ENCODE results near the gene TMEM212. TPM values are rescaled to one million over a fixed set of nuclear protein-coding genes. Genes with fewer than 3 reads are reported as not detected.

The TMEM212 gene
- total RNA-seq, 4 donors from 2014 or later, result not detected

GRCh38 chr3:171825222-171825828 lies 17.8 kb upstream of the TMEM212 start:
- Histone ChIP-seq H3K27me3 (no peaks in the 10 kb centered on the region), H3K9me3 (no peaks in the 10 kb centered on the region), H3K27ac (peak overlapping the region; percentile 45 to 73 (median 60)), H3K4me3 (no peak overlapping the region), H3K4me1 (peaks cover 3 to 13% of the 10 kb centered on the region in 2 donors), H3K36me3 (no peaks in the 10 kb centered on the region)
- in situ Hi-C loops (cut with MboI; ENCODE audit: low sequenced_read_pairs in 4 of 4), result loop anchor here in 2 of 4 donors (25.0 kb wide), 2 partner anchors 188 to 512 kb away; no protein-coding TSS in a partner anchor
- DNase-seq (peak; percentile 12 to 23), ATAC-seq (peak; percentile 87 to 88)
- TF ChIP-seq POLR2A (IDR thresholded peaks at IDR 0.05) (no peak), CTCF (IDR thresholded peaks at IDR 0.05 in 4 of 5, conservative IDR thresholded peaks at IDR 0.05 in 1 of 5) (no peak)
- intact Hi-C loops (cut with DNase I; ENCODE audit: low total_unique reads), result no loop called here

- Histone ChIP-seq H3K4me3 (no peak overlapping the region), H3K9me3 (no peaks in the 10 kb centered on the region), H3K36me3 (no peaks in the 10 kb centered on the region), H3K27ac (no peak overlapping the region), H3K27me3 (no peaks in the 10 kb centered on the region), H3K4me1 (peaks cover 3 to 15% of the 10 kb centered on the region in 2 donors)
- DNase-seq (no peak), ATAC-seq (no peak)
- TF ChIP-seq CTCF (IDR thresholded peaks at IDR 0.05 in 4 of 5, conservative IDR thresholded peaks at IDR 0.05 in 1 of 5), result no peak
- no peak for TF ChIP-seq POLR2A (IDR thresholded peaks at IDR 0.05)
- in situ Hi-C loops (cut with MboI; ENCODE audit: low sequenced_read_pairs in 4 of 4) (loop anchor here in 2 of 4 donors (25.0 kb wide), 2 partner anchors 190 to 510 kb away; no protein-coding TSS in a partner anchor), intact Hi-C loops (cut with DNase I; ENCODE audit: low total_unique reads) (no loop called here)
Observed at GRCh38 chr3:171827385-171827784, 15.8 kb upstream of the TMEM212 start.

DNA sequence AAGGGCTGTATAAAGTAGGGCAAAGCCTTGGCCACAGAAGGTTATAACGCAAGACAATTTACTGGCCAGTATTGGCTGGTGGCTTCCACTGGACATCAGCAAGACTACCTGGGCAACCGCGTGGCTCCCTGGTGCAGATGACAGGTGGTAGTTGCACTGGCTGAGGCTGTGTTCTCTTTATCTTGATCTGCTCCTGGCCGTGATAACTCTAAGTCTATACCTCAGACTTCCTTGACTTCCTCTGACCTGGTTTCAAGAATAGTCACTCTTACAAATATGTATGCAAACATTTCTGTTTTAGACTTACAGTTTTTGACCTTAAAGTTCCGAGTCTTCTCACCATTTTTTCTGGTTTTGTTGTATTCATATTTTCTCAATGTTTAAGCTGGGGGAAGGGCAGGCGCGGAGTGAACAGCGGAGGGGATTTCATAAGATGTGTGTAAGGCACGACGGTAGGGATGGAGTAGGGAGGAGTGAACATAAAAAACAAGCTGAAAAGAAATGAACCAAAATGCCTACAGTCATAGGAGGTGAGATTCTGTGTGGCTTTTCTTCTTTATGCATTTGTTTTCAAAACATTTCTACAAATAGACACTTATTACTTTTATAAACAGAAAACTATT lies 15.2 kb upstream of the TMEM212 start:
- in situ Hi-C loops (cut with MboI; ENCODE audit: low sequenced_read_pairs in 4 of 4), result loop anchor here in 2 of 4 donors (25.0 kb wide), 2 partner anchors 191 to 509 kb away; no protein-coding TSS in a partner anchor

More for the DNA sequence above, 15.2 kb upstream of the TMEM212 start:
- TF ChIP-seq POLR2A (IDR thresholded peaks at IDR 0.05) (no peak), CTCF (IDR thresholded peaks at IDR 0.05 in 4 of 5, conservative IDR thresholded peaks at IDR 0.05 in 1 of 5) (no peak)
- Histone ChIP-seq H3K27ac (no peak overlapping the region), H3K27me3 (no peaks in the 10 kb centered on the region), H3K4me1 (peaks cover 3 to 15% of the 10 kb centered on the region in 2 donors), H3K9me3 (no peaks in the 10 kb centered on the region), H3K36me3 (no peaks in the 10 kb centered on the region), H3K4me3 (no peak overlapping the region)
- intact Hi-C loops (cut with DNase I; ENCODE audit: low total_unique reads), result no loop called here
- no peak for ATAC-seq
- DNase-seq, result no peak
